Stimulated activated CD8-positive, alpha-beta memory T cell treated with anti-CD3 and anti-CD28 coated beads, Interleukin-4, amount 100 ng/mL, for 4 hours (primary cell): Measurements from ENCODE around the gene SEMA7A.

Source experiments
- DNase-seq, 2 donors: peaks; one replicate each; pipeline ENCODE4 v3.0.0-alpha.2; 2020; ENCODE audit warnings: low read depth in 2 of 2, low spot score in 1 of 2

Gene SEMA7A

GRCh38 chr15:74389241-74390048 is 44.3 kb downstream of the SEMA7A start:
- no peak for DNase-seq

DNA sequence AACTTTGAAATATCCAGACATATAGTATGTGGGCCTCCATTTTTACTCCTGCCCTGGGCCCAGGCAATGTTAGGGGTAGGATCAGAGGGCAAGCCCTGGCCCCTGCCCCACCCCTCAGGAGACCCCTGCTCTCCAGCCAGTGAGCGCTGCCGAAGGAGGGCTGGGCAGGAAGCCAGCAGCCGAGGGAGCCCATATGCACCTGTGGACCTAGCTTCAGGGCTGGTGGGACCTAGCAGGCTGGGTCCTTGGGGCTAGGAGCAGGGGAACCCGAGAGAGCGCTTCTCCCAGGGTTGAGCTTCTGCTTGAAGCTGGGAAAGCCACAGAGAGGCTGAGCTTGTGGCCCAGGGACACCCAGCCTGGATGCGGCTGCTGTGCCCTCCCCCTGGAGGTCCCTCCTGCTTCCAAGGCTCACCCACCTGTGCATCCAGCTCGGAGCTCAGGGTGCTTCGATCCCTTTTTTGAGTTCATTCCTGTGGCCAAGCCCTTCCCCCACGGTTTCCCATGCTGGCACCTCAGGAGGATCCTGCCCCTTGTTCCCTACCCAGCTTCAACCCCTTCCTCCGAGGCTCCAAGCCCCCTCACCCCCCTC is 45.3 kb downstream of the SEMA7A start:
- no peak for DNase-seq

- no peak for DNase-seq
Measured at GRCh38 chr15:74387621-74388362, 46.0 kb downstream of the SEMA7A start.

GRCh38 chr15:74387141-74387541 is 46.6 kb downstream of the SEMA7A start:
- DNase-seq, result no peak

DNA sequence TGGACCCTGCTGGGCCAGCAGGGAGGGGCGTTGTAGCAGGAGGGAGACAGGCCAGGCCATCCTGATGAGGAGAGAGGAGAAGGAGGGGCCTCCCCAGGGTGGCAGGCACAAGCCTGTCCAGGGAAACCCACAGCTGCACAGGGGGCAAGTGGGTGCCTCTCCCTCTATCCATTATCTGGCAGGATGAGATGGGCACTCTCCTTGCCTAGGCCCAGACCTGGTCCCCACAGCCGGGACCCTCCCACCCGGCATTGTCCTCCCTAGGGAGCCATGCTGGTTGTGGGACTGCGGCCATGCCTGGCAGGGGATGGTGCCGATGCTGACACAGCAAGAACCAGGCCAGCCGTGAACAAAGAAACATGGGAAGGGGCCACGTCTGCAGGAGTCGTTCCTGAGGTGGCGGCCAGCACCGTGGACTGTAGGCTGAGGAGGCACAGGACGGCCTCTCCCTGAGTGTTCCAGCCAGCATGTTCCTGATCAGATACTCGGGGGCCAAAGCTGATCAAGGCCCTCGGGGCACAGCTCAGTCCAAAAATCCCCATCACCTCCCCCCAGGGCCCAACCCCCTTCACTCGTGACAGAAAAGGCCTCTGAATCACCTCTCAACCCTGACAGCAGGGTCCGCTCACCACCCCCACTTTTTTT is 47.1 kb downstream of the SEMA7A start:
- no peak for DNase-seq

DNA sequence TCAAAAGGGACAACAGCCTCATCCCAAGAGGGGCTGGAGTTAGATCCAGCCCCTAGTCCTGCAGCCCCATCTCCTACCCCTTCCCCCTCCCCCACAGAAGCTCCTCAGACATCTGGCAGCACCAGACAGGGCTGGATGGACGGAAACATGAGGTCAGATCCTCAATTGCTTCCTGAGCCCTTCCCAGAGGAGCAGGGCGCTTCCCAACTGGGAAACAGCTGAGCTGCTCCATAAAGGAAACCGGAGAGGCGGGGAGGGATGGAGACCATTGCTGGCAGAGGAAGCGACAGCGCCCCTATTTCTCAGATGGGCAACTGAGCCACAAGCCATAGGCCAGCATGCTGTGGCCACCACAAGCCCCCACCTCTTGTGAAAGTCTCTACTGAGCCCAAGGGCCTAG is 48.0 kb downstream of the SEMA7A start:
- no peak for DNase-seq

- DNase-seq, result peak in 1 of 2 donors; percentile 52
Measured at GRCh38 chr15:74384881-74385643, 48.7 kb downstream of the SEMA7A start.

GRCh38 chr15:74384566-74384880 is 49.2 kb downstream of the SEMA7A start:
- DNase-seq, result no peak

DNA sequence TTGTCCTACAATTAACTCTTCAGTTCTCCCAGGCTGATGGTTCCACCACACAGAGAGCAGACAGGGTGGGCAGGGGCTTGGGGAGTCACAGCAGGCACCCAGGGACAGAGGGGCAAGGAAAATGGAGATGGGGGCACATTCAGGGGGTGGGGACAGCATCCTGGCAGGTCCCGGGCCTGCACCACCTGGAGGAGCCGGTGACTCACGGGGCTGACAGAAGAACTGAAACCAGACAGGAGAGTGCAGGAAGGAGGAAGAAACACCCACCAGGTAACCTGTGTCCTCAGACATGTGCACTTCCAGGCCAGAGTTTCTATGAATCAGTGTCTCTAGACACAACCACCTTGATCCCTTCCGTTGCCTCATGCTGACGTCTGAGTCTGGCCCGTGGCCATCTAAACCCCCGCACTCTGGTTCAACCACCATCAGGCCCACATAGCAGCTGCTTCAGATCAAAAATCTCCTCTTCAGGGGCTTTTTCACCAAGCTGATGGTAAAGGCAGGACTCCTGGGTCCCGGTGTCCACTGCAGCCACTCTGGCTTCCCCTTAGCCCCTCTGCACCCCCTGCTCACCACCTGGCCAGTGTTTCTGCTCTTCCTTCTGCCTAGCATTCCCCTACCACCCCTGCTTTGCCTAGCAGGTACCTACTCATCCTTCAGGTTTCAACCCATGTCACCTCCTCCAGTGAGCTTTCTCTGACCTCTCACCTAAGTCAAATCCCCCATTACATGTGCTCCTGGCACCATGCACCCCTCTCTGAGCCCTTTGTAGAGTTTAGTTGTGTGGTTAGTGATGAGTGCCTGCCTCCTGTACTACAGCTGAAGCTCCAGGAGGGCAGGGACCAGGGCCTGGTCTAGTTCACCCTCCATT is 49.8 kb downstream of the SEMA7A start:
- peak in 1 of 2 donors; percentile 68 for DNase-seq

DNA sequence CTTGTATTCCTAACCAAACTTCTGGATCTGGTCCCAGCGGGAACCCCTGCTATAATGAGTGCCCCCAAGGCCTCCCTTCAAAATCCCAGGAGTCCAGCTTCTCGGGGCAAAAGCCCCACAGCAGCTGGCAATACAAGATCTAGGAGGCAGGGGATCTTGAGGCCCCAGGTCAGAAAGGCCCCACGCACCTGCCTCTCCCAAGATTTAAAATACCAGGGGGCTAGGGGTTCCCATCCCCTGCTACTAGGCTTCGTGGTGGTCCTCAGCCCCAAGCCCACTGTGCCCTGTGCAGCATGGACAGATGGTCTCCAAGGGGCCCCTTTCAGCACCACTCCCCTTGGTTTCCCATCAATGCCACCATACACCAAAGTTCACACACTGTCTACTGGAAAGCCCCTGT is 50.5 kb downstream of the SEMA7A start:
- no peak for DNase-seq

GRCh38 chr15:74382004-74382816 is 51.5 kb downstream of the SEMA7A start:
- DNase-seq, result no peak

GRCh38 chr15:74381481-74381880 is 52.3 kb downstream of the SEMA7A start:
- no peak for DNase-seq

DNA sequence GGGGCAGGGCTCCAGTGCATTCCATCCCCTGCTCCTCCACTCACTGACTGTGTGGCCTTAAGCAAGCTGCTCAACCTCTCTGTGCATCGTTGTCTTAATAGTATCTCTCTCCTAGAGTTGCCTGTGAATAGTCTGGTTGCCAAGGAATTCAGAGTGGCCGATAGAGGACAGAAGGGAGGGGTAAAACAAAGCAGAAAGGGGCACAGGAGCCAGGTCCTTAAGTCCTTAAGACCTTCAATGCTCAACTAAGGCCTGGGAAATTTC is 52.6 kb downstream of the SEMA7A start:
- DNase-seq, result no peak

DNA sequence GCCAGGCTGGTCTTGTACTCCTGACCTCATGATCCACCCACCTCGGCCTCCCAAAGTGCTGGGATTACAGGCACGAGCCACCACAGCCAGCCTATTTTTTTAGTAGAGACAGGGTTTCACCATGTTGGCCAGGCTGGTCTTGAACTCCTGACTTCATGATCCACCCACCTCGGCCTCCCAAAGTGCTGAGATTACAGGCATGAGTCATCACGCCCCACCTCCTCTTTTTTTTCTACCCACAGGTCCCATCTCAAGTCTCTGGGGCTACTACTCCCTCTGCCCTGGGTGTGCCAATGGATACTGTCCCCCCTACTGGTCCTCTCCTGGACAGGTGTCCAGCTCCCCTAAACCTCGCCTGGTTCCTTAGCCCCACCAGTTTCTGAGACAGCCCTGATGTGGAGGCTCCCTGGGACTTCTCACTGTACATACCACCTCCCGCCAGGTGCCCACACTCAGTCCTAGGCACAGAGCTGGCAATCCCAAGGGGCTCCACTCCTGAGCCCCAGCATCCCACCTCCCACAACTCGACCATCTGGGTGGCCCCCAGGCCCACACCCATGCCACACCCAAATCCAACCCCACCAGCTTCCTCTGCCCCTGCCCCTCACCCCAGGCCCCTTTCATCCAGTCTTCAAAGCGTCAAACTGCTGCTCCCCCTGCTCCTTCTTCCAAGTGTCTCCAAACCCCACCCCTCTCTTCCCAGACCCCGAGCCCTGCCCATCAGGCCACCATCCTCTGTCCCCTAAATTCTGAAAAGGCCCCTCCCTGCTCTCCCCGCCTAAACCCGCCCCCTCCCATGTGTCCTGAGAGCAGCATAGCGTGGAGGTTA is 53.2 kb downstream of the SEMA7A start:
- DNase-seq, result no peak

DNA sequence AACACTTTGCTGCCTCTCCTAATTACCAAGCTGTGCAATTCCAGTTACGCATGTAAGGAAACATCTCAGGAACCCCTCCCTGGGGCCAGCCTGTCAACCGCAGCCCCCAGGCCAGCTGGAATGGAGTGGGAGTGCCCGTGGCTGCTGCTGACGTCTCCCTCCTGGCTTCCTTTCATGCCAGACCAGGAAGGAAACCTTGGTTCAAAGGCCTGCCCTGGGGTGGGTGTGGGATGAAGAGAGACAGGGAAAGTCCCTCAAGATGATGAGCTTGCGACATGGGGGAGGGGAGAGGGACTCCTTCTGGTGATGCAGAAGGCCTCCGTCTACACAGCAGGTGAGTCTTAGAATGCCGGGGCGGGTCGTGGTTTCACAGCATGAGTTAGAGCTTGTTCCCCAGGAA is 54.9 kb downstream of the SEMA7A start:
- peak in 1 of 2 donors; percentile 57 for DNase-seq

DNA sequence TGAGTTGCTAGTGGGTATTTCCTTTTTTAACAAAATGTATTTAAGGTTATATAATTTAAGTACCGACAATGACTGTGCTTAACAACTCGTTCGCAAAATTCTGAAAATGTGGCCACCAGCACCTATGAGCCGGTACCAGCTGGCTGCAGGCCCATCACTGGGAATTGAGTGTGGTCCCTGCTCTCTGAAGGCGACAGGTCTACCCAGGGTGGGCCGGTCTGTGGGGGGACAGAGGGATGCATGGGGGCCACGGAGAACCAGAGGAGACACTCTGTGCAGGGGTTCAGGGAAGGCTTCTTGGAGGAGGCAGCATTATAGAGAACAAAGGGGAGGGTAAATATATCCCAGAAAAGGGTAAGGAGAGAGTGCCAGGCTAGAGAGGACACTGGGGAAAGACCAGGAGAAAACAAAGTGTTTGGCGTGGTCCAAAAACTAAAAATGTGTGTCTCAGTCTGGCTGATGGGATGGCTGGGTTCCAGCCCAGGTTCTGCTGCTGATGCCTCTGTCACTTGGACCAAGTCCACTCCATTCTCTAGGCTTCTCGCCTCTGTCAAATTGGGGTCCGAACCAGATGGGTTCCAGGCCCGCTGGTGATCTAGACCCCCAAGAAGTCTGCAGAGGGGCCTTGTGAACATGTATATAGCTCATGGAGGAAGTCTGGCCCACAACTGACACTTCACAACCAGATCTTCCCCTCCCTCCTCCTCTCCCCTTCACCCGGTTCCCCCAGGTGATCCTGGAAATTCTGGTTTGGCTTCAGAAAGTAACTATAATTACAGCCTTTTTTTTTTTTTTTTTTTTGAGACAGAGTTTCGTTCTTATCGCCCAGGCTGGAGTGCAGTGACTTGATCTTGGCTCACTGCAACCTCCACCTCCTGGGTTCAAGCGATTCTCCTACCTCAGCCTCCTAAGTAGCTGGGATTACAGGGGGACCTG is 55.7 kb downstream of the SEMA7A start:
- no peak for DNase-seq

DNA sequence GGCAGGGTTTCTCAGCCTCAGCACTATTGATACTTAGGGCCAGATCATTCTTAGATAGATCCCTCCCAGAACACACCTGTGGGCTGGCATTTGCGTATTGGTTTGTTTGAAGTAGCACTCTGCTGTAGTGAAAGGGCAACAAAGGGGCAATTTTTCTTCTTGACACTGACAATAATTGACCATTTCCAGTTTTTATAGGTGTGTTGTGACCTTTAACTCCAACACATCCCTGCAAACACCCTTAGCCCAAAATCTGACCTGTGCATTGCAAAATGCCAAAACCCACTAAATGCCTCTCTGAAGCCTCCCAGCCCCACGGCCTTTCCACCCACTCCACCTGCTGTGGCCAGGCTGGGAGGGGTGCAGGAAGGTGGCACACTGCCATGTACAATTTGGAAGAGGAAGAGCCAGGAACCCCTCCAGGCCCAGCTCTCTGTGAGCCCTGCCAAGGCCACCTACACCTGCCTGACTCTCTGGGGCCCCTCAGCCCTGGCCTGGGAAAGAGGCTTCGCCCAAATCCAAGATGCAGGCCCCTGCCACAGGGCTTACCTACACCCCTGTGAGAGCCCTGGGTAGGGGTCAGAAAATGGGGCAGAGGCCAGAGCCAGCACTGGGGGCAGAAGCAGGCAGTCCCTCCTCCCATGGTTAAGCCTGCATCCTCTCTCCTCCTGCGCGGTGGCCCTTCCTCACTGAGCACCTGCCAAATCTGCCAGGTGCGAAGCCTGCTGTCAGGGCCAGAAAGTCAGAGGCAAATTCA is 56.8 kb downstream of the SEMA7A start:
- DNase-seq, result no peak
